Activated T-cell treated with anti-CD3 and anti-CD28 coated beads for 1 hour (primary cell): Measurements from ENCODE around the gene NR1H2.
A peak's percentile ranks its signal among the peaks of the same experiment; 100 is the strongest.

Experiments used
- DNase-seq: peaks from one replicate; pipeline ENCODE4 v3.0.0-alpha.2; 2020; ENCODE audit warnings: low read depth

The NR1H2 gene

GRCh38 chr19:50422397-50423278, 46.4 kb downstream of the NR1H2 start:
- DNase-seq = no peak

- DNase-seq = no peak
Observed at GRCh38 chr19:50423279-50424113, 47.2 kb downstream of the NR1H2 start.

GRCh38 chr19:50425581-50425980, 49.3 kb downstream of the NR1H2 start:
- DNase-seq = no peak

- no peak for DNase-seq
Observed at GRCh38 chr19:50427318-50427925, 51.2 kb downstream of the NR1H2 start.

- DNase-seq = no peak
Observed at GRCh38 chr19:50427997-50428425, 51.8 kb downstream of the NR1H2 start.

GRCh38 chr19:50428772-50429463, 52.7 kb downstream of the NR1H2 start:
- no peak for DNase-seq

- DNase-seq = no peak
Observed at GRCh38 chr19:50430888-50431342, 54.7 kb downstream of the NR1H2 start.

- DNase-seq = peak; percentile 76
Observed at GRCh38 chr19:50431343-50432220, 55.3 kb downstream of the NR1H2 start.

- DNase-seq = no peak
Observed at GRCh38 chr19:50432221-50433028, 56.2 kb downstream of the NR1H2 start, which contains the start of gene MYBPC2. Gene MYBPC2 (plus strand): TSS chr19:50432892. CDS start chr19:50432954, 62 bp downstream.
